ENCODE data around the gene LEKR1.
"Not testable (repeated sequence)": the region's sequence is repeated elsewhere in the genome, so short reads cannot be mapped to it uniquely, and the experiment has no call there.

The LEKR1 gene

GRCh38 chr3:156808025-156808424 is 18.1 kb upstream of the LEKR1 start:
- no peak for DNase-seq

- no peak for DNase-seq
Measured at GRCh38 chr3:156811089-156811862, 14.9 kb upstream of the LEKR1 start.

- peak; percentile 66 for DNase-seq
Measured at GRCh38 chr3:156812521-156813335, 13.4 kb upstream of the LEKR1 start.

GRCh38 chr3:156814295-156814694 is 11.9 kb upstream of the LEKR1 start:
- no peak for DNase-seq

- DNase-seq, result no peak
Measured at GRCh38 chr3:156816091-156816793, 9.9 kb upstream of the LEKR1 start.

- DNase-seq, result peak; percentile 54
Measured at GRCh38 chr3:156816794-156817645, 9.1 kb upstream of the LEKR1 start.

- DNase-seq, result no peak
Measured at GRCh38 chr3:156817646-156818272, 8.4 kb upstream of the LEKR1 start.

- no peak for DNase-seq
Measured at GRCh38 chr3:156818273-156818651, 7.9 kb upstream of the LEKR1 start.

GRCh38 chr3:156818890-156819289 is 7.3 kb upstream of the LEKR1 start:
- no peak for DNase-seq

GRCh38 chr3:156819842-156820691 is 6.1 kb upstream of the LEKR1 start:
- no peak for DNase-seq

- peak; percentile 55 for DNase-seq
Measured at GRCh38 chr3:156820692-156821080, 5.5 kb upstream of the LEKR1 start.

GRCh38 chr3:156822626-156823260 is 3.4 kb upstream of the LEKR1 start:
- not testable (repeated sequence) for DNase-seq

GRCh38 chr3:156825795-156826143 is 384 bp upstream of the LEKR1 start:
- DNase-seq, result no peak

GRCh38 chr3:156826896-156827882 is 1.0 kb downstream of the LEKR1 start:
- DNase-seq, result no peak

- no peak for DNase-seq
Measured at GRCh38 chr3:156831006-156831405, 4.9 kb downstream of the LEKR1 start.

GRCh38 chr3:156834435-156834834 is 8.3 kb downstream of the LEKR1 start:
- no peak for DNase-seq

- no peak for DNase-seq
Measured at GRCh38 chr3:156834962-156835535, 8.9 kb downstream of the LEKR1 start.

GRCh38 chr3:156836701-156837100 is 10.5 kb downstream of the LEKR1 start:
- DNase-seq, result no peak

GRCh38 chr3:156837115-156837514 is 11.0 kb downstream of the LEKR1 start:
- DNase-seq, result no peak
